Trophoblast cell (in vitro differentiated cells and primary cell): ENCODE data around the gene TMED3.

Experiments used
- DNase-seq, 2 donors: peaks; one replicate each; pipeline ENCODE4 v3.0.0-alpha.2; 2016
- H2AFZ ChIP-seq: 2 replicates; pipeline ENCODE4 v1.6.1; 2013; ENCODE audit warnings: low read length, moderate library complexity, mild to moderate bottlenecking; ENCODE audit not compliant: insufficient read depth, poor library complexity
- H2AK5ac ChIP-seq: 2 replicates; pipeline ENCODE4 v1.6.1; 2013; ENCODE audit warnings: mild to moderate bottlenecking, low read length
- H2BK120ac ChIP-seq: 2 replicates; pipeline ENCODE4 v1.6.1; 2013; ENCODE audit warnings: low read length, mild to moderate bottlenecking, moderate library complexity; ENCODE audit not compliant: insufficient read depth, poor library complexity
- H2BK12ac ChIP-seq: 2 replicates; pipeline ENCODE4 v1.6.1; 2013; ENCODE audit warnings: mild to moderate bottlenecking, low read length, moderate library complexity
- H2BK5ac ChIP-seq: 2 replicates; pipeline ENCODE4 v1.6.1; 2013; ENCODE audit warnings: low read length, low read depth, moderate library complexity, mild to moderate bottlenecking; ENCODE audit not compliant: poor library complexity
- H3K14ac ChIP-seq: 2 replicates; pipeline ENCODE4 v1.6.1; 2013; ENCODE audit warnings: mild to moderate bottlenecking, low read length
- H3K18ac ChIP-seq: 2 replicates; pipeline ENCODE4 v1.6.1; 2013; ENCODE audit warnings: mild to moderate bottlenecking, low read length
- H3K23ac ChIP-seq: 2 replicates; pipeline ENCODE4 v1.6.1; 2013; ENCODE audit warnings: low read length
- H3K27ac ChIP-seq: 2 replicates; pipeline ENCODE4 v1.5.1; 2013; ENCODE audit warnings: low read depth, mild to moderate bottlenecking, inconsistent platforms, low read length, moderate library complexity
- H3K27me3 ChIP-seq: 2 replicates; pipeline ENCODE4 v1.6.1; 2013; ENCODE audit warnings: inconsistent platforms, mild to moderate bottlenecking, low read length, moderate library complexity; ENCODE audit not compliant: insufficient read depth
- H3K36me3 ChIP-seq, 2 experiments: 1 replicate in 1 of 2; 2 replicates in 1 of 2; pipeline ENCODE4 v1.6.1; 2013; ENCODE audit warnings: low read length in 2 of 2, mild to moderate bottlenecking in 2 of 2, moderate library complexity in 1 of 2; ENCODE audit not compliant: insufficient read depth in 2 of 2, control insufficient read depth in 1 of 2
- H3K4ac ChIP-seq: 2 replicates; pipeline ENCODE4 v1.6.1; 2013; ENCODE audit warnings: low read depth, mild to moderate bottlenecking, low read length, moderate library complexity
- H3K4me1 ChIP-seq, 2 experiments: 1 replicate in 1 of 2; 2 replicates in 1 of 2; pipeline ENCODE4 v1.6.1; 2013; ENCODE audit warnings: low read length in 2 of 2, mild to moderate bottlenecking in 2 of 2, moderate library complexity in 1 of 2; ENCODE audit not compliant: insufficient read depth in 2 of 2, control insufficient read depth in 1 of 2
- H3K4me2 ChIP-seq: 2 replicates; pipeline ENCODE4 v1.6.1; 2013; ENCODE audit warnings: inconsistent platforms, mild to moderate bottlenecking, low read length, moderate library complexity
- H3K4me3 ChIP-seq: 2 replicates; pipeline ENCODE4 v1.5.1; 2013; ENCODE audit warnings: mild to moderate bottlenecking, low read depth, low read length, inconsistent platforms
- H3K79me1 ChIP-seq: one replicate; pipeline ENCODE4 v1.6.1; 2013; ENCODE audit warnings: low read length
- H3K79me2 ChIP-seq: 2 replicates; pipeline ENCODE4 v1.6.1; 2013; ENCODE audit warnings: low read length, mild to moderate bottlenecking; ENCODE audit not compliant: control insufficient read depth, insufficient read depth, poor library complexity
- H3K9ac ChIP-seq: 2 replicates; pipeline ENCODE4 v1.6.1; 2013; ENCODE audit warnings: mild to moderate bottlenecking, low read length
- H3K9me3 ChIP-seq: 2 replicates; pipeline ENCODE4 v1.6.1; 2013; ENCODE audit warnings: low read depth, mild to moderate bottlenecking, control low read depth, inconsistent platforms, low read length; ENCODE audit not compliant: insufficient read depth
- H4K12ac ChIP-seq: 2 replicates; pipeline ENCODE4 v1.6.1; 2013; ENCODE audit warnings: low read depth, mild to moderate bottlenecking, low read length, moderate library complexity
- H4K8ac ChIP-seq: 2 replicates; pipeline ENCODE4 v1.6.1; 2013; ENCODE audit warnings: low read depth, mild to moderate bottlenecking, low read length, moderate library complexity
- H4K91ac ChIP-seq: one replicate; pipeline ENCODE4 v1.6.1; 2013; ENCODE audit warnings: low read depth, mild to moderate bottlenecking, low read length, moderate library complexity
- WGBS: extraction: QIAGEN DNeasy Blood & Tissue Kit; methylation state at CpG from one replicate; pipeline ENCODE4 v1.1.7; 2013; ENCODE audit warnings: missing lambda C conversion rate; ENCODE audit not compliant: insufficient read length, insufficient coverage; ENCODE audit errors: extremely low coverage; 5-methylcytosine and 5-hydroxymethylcytosine counted together

The TMED3 gene

GRCh38 chr15:79282371-79283251 is 28.3 kb upstream of the TMED3 start, which contains the start of gene ANKRD34C:
TSS of gene ANKRD34C (plus strand) at chr15:79282722. CDS start at chr15:79293285, 10,563 bp downstream.
- Histone ChIP-seq H3K27me3 (peaks cover 25% of the 10 kb centered on the region), H3K79me1 (no peaks in the 10 kb centered on the region), H3K9ac (no peak within 1 kb of the TSS), H4K91ac (no peak within 1 kb of the TSS), H2AK5ac (no peak within 1 kb of the TSS), H4K12ac (no peak within 1 kb of the TSS), H3K18ac (no peak within 1 kb of the TSS), H3K9me3 (no peaks in the 10 kb centered on the region), H3K14ac (no peak within 1 kb of the TSS), H2AFZ (no peak within 1 kb of the TSS), H3K79me2 (no peaks in the 10 kb centered on the region), H4K8ac (no peak within 1 kb of the TSS), H3K4me1 (peaks cover 0 to 2% of the 10 kb centered on the region in 2 experiments), H2BK120ac (no peak within 1 kb of the TSS), H3K23ac (no peak within 1 kb of the TSS), H3K4ac (no peak within 1 kb of the TSS), H3K4me3 (no peak within 1 kb of the TSS), H2BK12ac (no peak within 1 kb of the TSS), H3K27ac (no peak within 1 kb of the TSS), H3K4me2 (peak within 1 kb of the TSS; percentile 61), H2BK5ac (no peak within 1 kb of the TSS), H3K36me3 (no peaks in the 10 kb centered on the region)
- WGBS: no CpG with 5 or more reads among the region's 56 CpGs
- DNase-seq: no peak

- Histone ChIP-seq H3K4me3 (no peak overlapping the region), H3K4me1 (peaks cover 0 to 2% of the 10 kb centered on the region in 2 experiments), H3K18ac (no peak overlapping the region), H2BK120ac (no peak overlapping the region), H4K91ac (no peak overlapping the region), H2AFZ (no peak overlapping the region), H3K4me2 (peak overlapping the region; percentile 61), H3K79me2 (no peaks in the 10 kb centered on the region), H3K27me3 (peaks cover 25% of the 10 kb centered on the region), H4K12ac (no peak overlapping the region), H3K9me3 (no peaks in the 10 kb centered on the region), H2BK5ac (no peak overlapping the region), H4K8ac (no peak overlapping the region), H2AK5ac (no peak overlapping the region), H3K4ac (no peak overlapping the region), H3K79me1 (no peaks in the 10 kb centered on the region), H3K23ac (no peak overlapping the region), H3K14ac (no peak overlapping the region), H3K36me3 (no peaks in the 10 kb centered on the region), H3K9ac (no peak overlapping the region), H2BK12ac (no peak overlapping the region), H3K27ac (no peak overlapping the region)
- DNase-seq: peak; percentile 42 to 74
- WGBS: no CpG with 5 or more reads among the region's 46 CpGs
Observed at GRCh38 chr15:79283252-79284048, 27.5 kb upstream of the TMED3 start.

- no peaks in the 10 kb centered on the region for H3K79me2 ChIP-seq
- H3K9me3 ChIP-seq: no peaks in the 10 kb centered on the region
- H2AFZ ChIP-seq: no peak overlapping the region
- H3K9ac ChIP-seq: no peak overlapping the region
- no peak overlapping the region for H4K12ac ChIP-seq
- H3K36me3 ChIP-seq: no peaks in the 10 kb centered on the region
- H3K23ac ChIP-seq: no peak overlapping the region
- H3K27ac ChIP-seq: no peak overlapping the region
- no peak overlapping the region for H3K4me2 ChIP-seq
- H2AK5ac ChIP-seq: no peak overlapping the region
- no peak overlapping the region for H2BK12ac ChIP-seq
- DNase-seq: no peak
- no peaks in the 10 kb centered on the region for H3K4me1 ChIP-seq
- H3K27me3 ChIP-seq: no peaks in the 10 kb centered on the region
- no peak overlapping the region for H3K4ac ChIP-seq
- no peak overlapping the region for H2BK5ac ChIP-seq
- no peaks in the 10 kb centered on the region for H3K79me1 ChIP-seq
- no peak overlapping the region for H4K91ac ChIP-seq
- H3K14ac ChIP-seq: no peak overlapping the region
- WGBS: no CpG with 5 or more reads among the region's 6 CpGs
- no peak overlapping the region for H4K8ac ChIP-seq
- no peak overlapping the region for H2BK120ac ChIP-seq
- H3K18ac ChIP-seq: no peak overlapping the region
- no peak overlapping the region for H3K4me3 ChIP-seq
Observed at GRCh38 chr15:79290642-79291275, 20.2 kb upstream of the TMED3 start.

GRCh38 chr15:79292011-79292410 is 18.9 kb upstream of the TMED3 start:
- Histone ChIP-seq H4K8ac (no peak overlapping the region), H4K91ac (no peak overlapping the region), H3K23ac (no peak overlapping the region), H3K4me2 (no peak overlapping the region), H3K36me3 (no peaks in the 10 kb centered on the region), H4K12ac (no peak overlapping the region), H3K79me2 (no peaks in the 10 kb centered on the region), H3K9me3 (no peaks in the 10 kb centered on the region), H2BK5ac (no peak overlapping the region), H3K79me1 (no peaks in the 10 kb centered on the region), H3K18ac (no peak overlapping the region), H3K4me1 (no peaks in the 10 kb centered on the region), H2BK12ac (no peak overlapping the region), H3K27me3 (no peaks in the 10 kb centered on the region), H3K27ac (no peak overlapping the region), H2AFZ (no peak overlapping the region), H2AK5ac (no peak overlapping the region), H3K9ac (no peak overlapping the region), H3K14ac (no peak overlapping the region), H3K4me3 (no peak overlapping the region), H3K4ac (no peak overlapping the region), H2BK120ac (no peak overlapping the region)
- WGBS: no CpG with 5 or more reads among the region's 4 CpGs
- DNase-seq: no peak
